AG04450 (cell line): ENCODE results near the gene AGTPBP1. TPM values are rescaled to one million over a fixed set of nuclear protein-coding genes. Genes with fewer than 3 reads are reported as not detected.

Source experiments
- CTCF ChIA-PET: fragments of 300-600, 350-600 bp; formaldehyde crosslinking; extraction: SDS; loops from one replicate; lab custom pipeline; 2022; ENCODE audit warnings: antibody characterized with exemption, inconsistent platforms; lab: Charles Lee
- POLR2A ChIA-PET: fragments of 350-600 bp; formaldehyde crosslinking; extraction: SDS; loops from one replicate; lab custom pipeline; 2021; ENCODE audit warnings: antibody characterized with exemption, inconsistent platforms; lab: Yijun Ruan, JAX
- DNase-seq: peaks from one replicate; pipeline ENCODE4 v3.0.0-alpha.2; 2011; ENCODE audit warnings: low read depth, low spot score
- H3K27ac ChIP-seq: one replicate; pipeline ENCODE4 v1.5.1; 2012; ENCODE audit warnings: low read depth, low read length, control low read depth
- H3K27me3 ChIP-seq: one replicate; pipeline ENCODE4 v1.6.0; 2012; ENCODE audit warnings: low read length; ENCODE audit not compliant: control insufficient read depth, insufficient read depth
- H3K4me3 ChIP-seq: 2 replicates; pipeline ENCODE4 v1.5.1; 2011; ENCODE audit warnings: mild to moderate bottlenecking, low read depth, low read length, control low read depth
- H3K9me3 ChIP-seq: 2 replicates; pipeline ENCODE4 v1.5.1; 2012; ENCODE audit warnings: low read length; ENCODE audit not compliant: control insufficient read depth, insufficient read depth
- polyA plus RNA-seq: library from polyadenylated mRNA; depleted of rRNA; stranded (reverse); fragments of >200 nt; gene quantifications from 2 replicates; pipeline ENCODE4 v1.2.3, GENCODE V29; 2011
- TF ChIP-seq, protein P1 (sequence below): IDR thresholded peaks from 2 replicates; pipeline ENCODE4 v1.5.1; 2011; ENCODE audit warnings: low read depth, low read length, control low read depth, inconsistent platforms

AGTPBP1 gene
- polyA plus RNA-seq, 1 experiment: 4.4 TPM

DNA sequence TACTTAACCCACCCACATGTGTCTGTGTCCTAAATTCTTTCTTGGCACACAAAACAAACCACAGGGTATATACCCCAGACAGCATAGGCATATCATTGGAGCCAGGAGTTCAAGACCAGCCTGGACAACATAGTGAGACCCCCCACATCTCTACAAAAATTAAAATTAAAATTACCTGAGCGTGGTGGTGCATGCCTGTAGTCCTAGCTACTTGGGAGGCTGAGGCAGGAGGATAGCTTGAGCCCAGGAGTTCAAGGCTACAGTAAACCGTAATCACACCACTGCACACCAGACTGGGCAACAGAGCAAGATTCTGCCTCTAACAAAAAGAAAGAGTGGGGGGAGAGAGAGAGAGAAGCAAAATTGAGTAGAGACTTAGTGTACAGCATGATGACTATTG lies 4.6 kb upstream of the AGTPBP1 start:
- TF ChIP-seq, protein P1, sequence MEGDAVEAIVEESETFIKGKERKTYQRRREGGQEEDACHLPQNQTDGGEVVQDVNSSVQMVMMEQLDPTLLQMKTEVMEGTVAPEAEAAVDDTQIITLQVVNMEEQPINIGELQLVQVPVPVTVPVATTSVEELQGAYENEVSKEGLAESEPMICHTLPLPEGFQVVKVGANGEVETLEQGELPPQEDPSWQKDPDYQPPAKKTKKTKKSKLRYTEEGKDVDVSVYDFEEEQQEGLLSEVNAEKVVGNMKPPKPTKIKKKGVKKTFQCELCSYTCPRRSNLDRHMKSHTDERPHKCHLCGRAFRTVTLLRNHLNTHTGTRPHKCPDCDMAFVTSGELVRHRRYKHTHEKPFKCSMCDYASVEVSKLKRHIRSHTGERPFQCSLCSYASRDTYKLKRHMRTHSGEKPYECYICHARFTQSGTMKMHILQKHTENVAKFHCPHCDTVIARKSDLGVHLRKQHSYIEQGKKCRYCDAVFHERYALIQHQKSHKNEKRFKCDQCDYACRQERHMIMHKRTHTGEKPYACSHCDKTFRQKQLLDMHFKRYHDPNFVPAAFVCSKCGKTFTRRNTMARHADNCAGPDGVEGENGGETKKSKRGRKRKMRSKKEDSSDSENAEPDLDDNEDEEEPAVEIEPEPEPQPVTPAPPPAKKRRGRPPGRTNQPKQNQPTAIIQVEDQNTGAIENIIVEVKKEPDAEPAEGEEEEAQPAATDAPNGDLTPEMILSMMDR: no peak
- DNase-seq: no peak
- Histone ChIP-seq H3K9me3 (no peaks in the 10 kb centered on the region), H3K27ac (no peak overlapping the region), H3K4me3 (no peak overlapping the region), H3K27me3 (peaks cover 22% of the 10 kb centered on the region)
- CTCF ChIA-PET: no interaction called here
- POLR2A ChIA-PET: no interaction called here

- CTCF ChIA-PET: interaction anchor here (0.6 to 1.7 kb wide), 2 partner anchors 47 to 1515 kb away, joined by 3 to 10 read pairs; no protein-coding TSS in a partner anchor
- no peak for DNase-seq
- TF ChIP-seq, protein P1: no peak
- no peak overlapping the region for H3K4me3 ChIP-seq
- no peaks in the 10 kb centered on the region for H3K9me3 ChIP-seq
- H3K27ac ChIP-seq: no peak overlapping the region
- peaks cover 27% of the 10 kb centered on the region for H3K27me3 ChIP-seq
- POLR2A ChIA-PET: no interaction called here
Measured at GRCh38 chr9:85745203-85745602, 3.4 kb upstream of the AGTPBP1 start.

GRCh38 chr9:85744480-85744879 lies 2.7 kb upstream of the AGTPBP1 start:
- H3K4me3 ChIP-seq: no peak overlapping the region
- POLR2A ChIA-PET: no interaction called here
- H3K27me3 ChIP-seq: peaks cover 27% of the 10 kb centered on the region
- no peak overlapping the region for H3K27ac ChIP-seq
- TF ChIP-seq, protein P1: no peak
- no peaks in the 10 kb centered on the region for H3K9me3 ChIP-seq
- CTCF ChIA-PET: interaction anchor here (0.6 to 1.7 kb wide), 2 partner anchors 47 to 1514 kb away, joined by 3 to 10 read pairs; no protein-coding TSS in a partner anchor
- DNase-seq: no peak

DNA sequence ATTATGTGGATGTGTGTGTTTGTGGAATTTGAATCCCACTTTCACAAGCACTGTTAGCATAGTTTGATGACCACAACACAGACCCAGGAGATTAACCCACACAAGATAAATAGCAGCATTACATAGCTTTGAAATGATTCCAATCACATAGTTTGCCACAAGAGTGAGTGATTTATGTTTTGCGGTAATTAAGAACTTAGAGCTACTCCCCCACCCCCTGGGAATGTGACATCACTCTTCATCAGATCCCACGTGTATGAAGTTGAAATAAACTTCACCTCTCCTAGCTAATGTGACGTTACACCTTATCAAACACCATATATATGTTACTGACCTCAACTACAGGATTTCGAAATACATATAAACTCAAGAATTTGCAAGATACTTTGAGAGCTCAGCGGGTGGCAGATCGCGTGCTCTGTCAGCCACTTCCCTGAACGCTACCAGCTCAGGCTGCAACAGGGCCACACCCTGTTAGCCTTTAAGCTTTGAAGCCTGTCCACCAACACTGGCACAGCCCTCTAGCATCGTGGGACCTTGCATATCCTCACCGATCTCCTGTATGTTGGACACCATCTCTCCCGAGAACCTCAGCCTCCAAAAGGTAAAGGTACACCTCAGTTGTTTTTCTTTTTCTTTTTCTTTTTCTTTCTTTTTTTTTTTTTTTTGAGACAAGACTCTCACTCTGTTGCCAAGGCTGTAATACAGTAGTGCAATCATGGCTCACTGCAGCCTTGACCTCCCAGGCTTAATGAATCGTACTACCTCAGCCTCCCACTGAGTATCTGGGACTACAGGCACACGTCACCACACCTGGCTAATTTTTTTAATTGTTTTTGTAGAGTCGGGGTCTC lies 1.7 kb upstream of the AGTPBP1 start:
- no peak overlapping the region for H3K4me3 ChIP-seq
- CTCF ChIA-PET: interaction anchor here (1.0 kb wide), 1 partner anchor 43 kb away, joined by 3 read pairs; no protein-coding TSS in a partner anchor
- POLR2A ChIA-PET: interaction anchor here (0.6 to 0.7 kb wide), 2 partner anchors 1756 to 1822 kb away, joined by 3 to 4 read pairs; partner anchors contain the start of gene KIF27
- TF ChIP-seq, protein P1: no peak
- no peaks in the 10 kb centered on the region for H3K9me3 ChIP-seq
- no peak overlapping the region for H3K27ac ChIP-seq
- peak; percentile 83 for DNase-seq
- H3K27me3 ChIP-seq: peaks cover 25% of the 10 kb centered on the region

DNA sequence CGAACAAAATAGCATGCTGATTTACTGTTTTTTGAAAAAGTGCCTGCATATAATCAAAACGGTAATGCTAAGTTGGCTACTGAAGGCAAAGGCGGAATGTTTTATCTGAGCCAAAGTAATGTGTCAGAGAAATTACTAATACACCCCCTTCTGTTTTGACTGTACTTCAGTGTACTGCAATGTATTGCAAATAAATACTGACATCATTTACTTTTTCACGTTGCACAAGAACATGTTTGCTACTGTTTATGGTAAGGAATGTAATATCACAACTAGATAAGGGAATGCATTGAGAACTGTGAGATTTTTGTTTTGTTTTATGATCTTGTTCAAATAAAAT lies 813 bp upstream of the AGTPBP1 start:
- no peaks in the 10 kb centered on the region for H3K9me3 ChIP-seq
- POLR2A ChIA-PET: no interaction called here
- peaks cover 25% of the 10 kb centered on the region for H3K27me3 ChIP-seq
- TF ChIP-seq, protein P1: no peak
- H3K4me3 ChIP-seq: peak overlapping the region; percentile 69
- H3K27ac ChIP-seq: peak overlapping the region; percentile 53
- CTCF ChIA-PET: no interaction called here
- DNase-seq: no peak
